CD14-positive monocyte (primary cell): ENCODE results near the gene IGSF1. TPM values are rescaled to one million over a fixed set of nuclear protein-coding genes. Genes with fewer than 3 reads are reported as not detected.

ENCODE experiments used
- DNase-seq, 3 donors: peaks; one replicate each; pipeline ENCODE4 v3.0.0-alpha.2; 2011 to 2022
- H2AFZ ChIP-seq: 2 replicates; pipeline ENCODE4 v1.6.0; 2012; ENCODE audit warnings: mild to moderate bottlenecking, low read depth, low read length, inconsistent platforms; ENCODE audit not compliant: insufficient read depth, poor library complexity, severe bottlenecking
- H3K27ac ChIP-seq, 2 donors: 1 replicate in 1 of 2; 2 replicates in 1 of 2; pipeline ENCODE4 v1.5.1; 2012 to 2013; ENCODE audit warnings: low read length in 2 of 2, control low read depth in 1 of 2, inconsistent platforms in 1 of 2, low read depth in 1 of 2, mild to moderate bottlenecking in 1 of 2
- H3K27me3 ChIP-seq, 2 donors: one replicate each; pipeline versions ENCODE4 v1.6.0 to v1.6.1; 2011 to 2013; ENCODE audit warnings: low read length in 2 of 2; ENCODE audit not compliant: control insufficient read depth in 2 of 2, insufficient read depth in 2 of 2
- H3K36me3 ChIP-seq, 2 donors: replicated peaks in 1 of 2; 1 replicate in 1 of 2; 2 replicates in 1 of 2; pipeline versions ENCODE4 v1.5.1 to v1.6.1; 2012 to 2013; ENCODE audit warnings: low read length in 2 of 2, control low read depth in 1 of 2, inconsistent platforms in 1 of 2, mild to moderate bottlenecking in 1 of 2; ENCODE audit not compliant: insufficient read depth in 2 of 2, control insufficient read depth in 1 of 2
- H3K4me1 ChIP-seq, 2 donors: 1 replicate in 1 of 2; 2 replicates in 1 of 2; pipeline versions ENCODE4 v1.5.1 to v1.6.1; 2012 to 2013; ENCODE audit warnings: low read length in 2 of 2, control low read depth in 1 of 2, inconsistent platforms in 1 of 2, mild to moderate bottlenecking in 1 of 2, moderate library complexity in 1 of 2; ENCODE audit not compliant: insufficient read depth in 2 of 2, control insufficient read depth in 1 of 2
- H3K4me2 ChIP-seq: replicated peaks from 2 replicates; pipeline ENCODE3; 2012; ENCODE audit warnings: low read length, moderate library complexity, mild to moderate bottlenecking; ENCODE audit not compliant: poor library complexity, severe bottlenecking; ENCODE audit errors: extremely low read depth
- H3K4me3 ChIP-seq, 3 experiments: fragments of 200-600 bp in 1 of 3; sonication (generic) in 1 of 3; replicated peaks in 1 of 3; 1 replicate in 2 of 3; 2 replicates in 1 of 3; pipeline ENCODE4 v1.5.1; 2011 to 2013; ENCODE audit warnings: low read length in 3 of 3, mild to moderate bottlenecking in 3 of 3, control low read depth in 2 of 3, low read depth in 2 of 3, inconsistent platforms in 1 of 3, moderate library complexity in 1 of 3
- H3K79me2 ChIP-seq: 2 replicates; pipeline ENCODE4 v1.6.0; 2012; ENCODE audit warnings: mild to moderate bottlenecking, control low read depth, inconsistent platforms, low read length, moderate library complexity; ENCODE audit not compliant: insufficient read depth
- H3K9ac ChIP-seq: 2 replicates; pipeline ENCODE4 v1.6.0; 2017; ENCODE audit warnings: low read length, mild to moderate bottlenecking; ENCODE audit not compliant: insufficient read depth, poor library complexity, severe bottlenecking
- H3K9me3 ChIP-seq, 2 donors: replicated peaks in 1 of 2; 1 replicate in 1 of 2; 2 replicates in 1 of 2; pipeline versions ENCODE4 v1.5.1 to v1.6.1; 2012 to 2013; ENCODE audit warnings: low read length in 2 of 2, control low read depth in 1 of 2; ENCODE audit not compliant: control insufficient read depth in 1 of 2, insufficient read depth in 1 of 2
- H4K20me1 ChIP-seq: 2 replicates; pipeline ENCODE4 v1.6.0; 2012; ENCODE audit warnings: mild to moderate bottlenecking, low read length, control low read depth, moderate library complexity; ENCODE audit not compliant: insufficient read depth
- H3K27ac Mint-ChIP-seq, 7 donors: one replicate each; pipeline ENCODE4 v1.8.0; 2020; ENCODE audit warnings: mild to moderate bottlenecking in 7 of 7, mixed read lengths in 7 of 7, moderate library complexity in 6 of 7, inconsistent platforms in 2 of 7
- H3K27me3 Mint-ChIP-seq, 3 donors: one replicate each; pipeline ENCODE4 v1.8.0; 2021 to 2022; ENCODE audit warnings: low read depth in 3 of 3, mild to moderate bottlenecking in 3 of 3, mixed read lengths in 3 of 3, moderate library complexity in 3 of 3, inconsistent platforms in 1 of 3
- H3K36me3 Mint-ChIP-seq, 2 donors: one replicate each; pipeline ENCODE4 v1.8.0; 2020; ENCODE audit warnings: mixed read lengths in 2 of 2, inconsistent platforms in 1 of 2, mild to moderate bottlenecking in 1 of 2
- H3K4me1 Mint-ChIP-seq: one replicate; pipeline ENCODE4 v1.8.0; 2020; ENCODE audit warnings: mild to moderate bottlenecking, mixed read lengths
- H3K4me3 Mint-ChIP-seq, 2 donors: one replicate each; pipeline ENCODE4 v1.8.0; 2020; ENCODE audit warnings: mild to moderate bottlenecking in 2 of 2, mixed read lengths in 2 of 2, moderate library complexity in 1 of 2
- H3K9me3 Mint-ChIP-seq, 7 donors: one replicate each; pipeline ENCODE4 v1.8.0; 2020 to 2022; ENCODE audit warnings: mixed read lengths in 7 of 7, mild to moderate bottlenecking in 6 of 7, moderate library complexity in 6 of 7, inconsistent platforms in 2 of 7
- WGBS: methylation state at CpG from one replicate; pipeline ENCODE4 v1.1.5; 2013; ENCODE audit warnings: missing lambda C conversion rate; ENCODE audit not compliant: insufficient coverage; 5-methylcytosine and 5-hydroxymethylcytosine counted together
- intact Hi-C, 2 donors: fragments of 100-400 bp; cut with micrococcal nuclease; formaldehyde crosslinking; loops; one replicate each; pipeline versions ENCODE4 v1.15.0 to v1.15.1; 2023
- polyA plus RNA-seq, 3 donors: library from polyadenylated mRNA; depleted of rRNA in 1 of 3; unstranded in 2 of 3; stranded (reverse) in 1 of 3; fragments of 300-500 nt in 2 of 3; fragments of >200 nt in 1 of 3; fragmentation: Illumina TruSeq in 2 of 3; gene quantifications; 1 replicate in 2 of 3; 2 replicates in 1 of 3; pipeline ENCODE4 v1.2.3, GENCODE V29; 2012 to 2021
- TF ChIP-seq, protein P1 (sequence below): fragments of 200-600 bp; IDR thresholded peaks from one replicate; pipeline ENCODE4 v1.8.0; 2022; ENCODE audit warnings: antibody characterized with exemption, mild to moderate bottlenecking

IGSF1 gene
- polyA plus RNA-seq, 3 donors, result not detected

DNA sequence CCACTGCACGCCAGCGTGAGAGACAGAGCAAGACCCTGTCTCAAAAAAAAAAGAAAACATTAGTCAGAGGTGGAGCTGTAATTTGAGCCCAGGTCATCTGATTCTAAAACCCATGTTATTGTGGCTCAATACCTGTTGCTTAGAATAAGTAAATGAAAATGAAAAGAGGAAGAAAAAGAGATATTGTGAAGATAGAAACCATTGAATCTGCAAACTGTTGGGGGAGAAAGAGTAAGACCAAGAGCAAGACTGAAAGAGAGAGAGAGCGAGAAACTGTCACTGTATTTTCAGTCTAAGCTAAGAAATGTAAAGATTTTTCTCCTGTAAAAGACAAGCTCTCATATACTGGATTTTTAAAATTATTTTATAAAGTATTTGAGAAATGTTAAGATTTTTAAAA is 9.7 kb upstream of the IGSF1 start:
- H3K4me3 Mint-ChIP-seq, result no peak overlapping the region
- H3K36me3 Mint-ChIP-seq, result no peaks in the 10 kb centered on the region
- H3K9ac ChIP-seq, result no peak overlapping the region
- no peaks in the 10 kb centered on the region for H4K20me1 ChIP-seq
- H3K27me3 ChIP-seq, result peaks cover 0 to 4% of the 10 kb centered on the region in 2 donors
- no peak for DNase-seq
- H3K27me3 Mint-ChIP-seq, result peaks cover 0 to 6% (median 2%) of the 10 kb centered on the region in 3 donors
- intact Hi-C loops, result no loop called here
- H2AFZ ChIP-seq, result no peak overlapping the region
- H3K36me3 ChIP-seq, result no peaks in the 10 kb centered on the region
- no peak overlapping the region for H3K4me3 ChIP-seq
- H3K4me1 ChIP-seq, result no peaks in the 10 kb centered on the region
- peaks cover 0 to 1% (median 0%) of the 10 kb centered on the region in 7 donors for H3K9me3 Mint-ChIP-seq
- no peaks in the 10 kb centered on the region for H3K4me1 Mint-ChIP-seq
- TF ChIP-seq, protein P1, sequence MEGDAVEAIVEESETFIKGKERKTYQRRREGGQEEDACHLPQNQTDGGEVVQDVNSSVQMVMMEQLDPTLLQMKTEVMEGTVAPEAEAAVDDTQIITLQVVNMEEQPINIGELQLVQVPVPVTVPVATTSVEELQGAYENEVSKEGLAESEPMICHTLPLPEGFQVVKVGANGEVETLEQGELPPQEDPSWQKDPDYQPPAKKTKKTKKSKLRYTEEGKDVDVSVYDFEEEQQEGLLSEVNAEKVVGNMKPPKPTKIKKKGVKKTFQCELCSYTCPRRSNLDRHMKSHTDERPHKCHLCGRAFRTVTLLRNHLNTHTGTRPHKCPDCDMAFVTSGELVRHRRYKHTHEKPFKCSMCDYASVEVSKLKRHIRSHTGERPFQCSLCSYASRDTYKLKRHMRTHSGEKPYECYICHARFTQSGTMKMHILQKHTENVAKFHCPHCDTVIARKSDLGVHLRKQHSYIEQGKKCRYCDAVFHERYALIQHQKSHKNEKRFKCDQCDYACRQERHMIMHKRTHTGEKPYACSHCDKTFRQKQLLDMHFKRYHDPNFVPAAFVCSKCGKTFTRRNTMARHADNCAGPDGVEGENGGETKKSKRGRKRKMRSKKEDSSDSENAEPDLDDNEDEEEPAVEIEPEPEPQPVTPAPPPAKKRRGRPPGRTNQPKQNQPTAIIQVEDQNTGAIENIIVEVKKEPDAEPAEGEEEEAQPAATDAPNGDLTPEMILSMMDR, result no peak
- no peak overlapping the region for H3K27ac ChIP-seq
- no peak overlapping the region for H3K4me2 ChIP-seq
- H3K9me3 ChIP-seq, result no peaks in the 10 kb centered on the region
- no peaks in the 10 kb centered on the region for H3K79me2 ChIP-seq
- WGBS, result no CpG with 5 or more reads among the region's 3 CpGs
- H3K27ac Mint-ChIP-seq, result no peak overlapping the region

DNA sequence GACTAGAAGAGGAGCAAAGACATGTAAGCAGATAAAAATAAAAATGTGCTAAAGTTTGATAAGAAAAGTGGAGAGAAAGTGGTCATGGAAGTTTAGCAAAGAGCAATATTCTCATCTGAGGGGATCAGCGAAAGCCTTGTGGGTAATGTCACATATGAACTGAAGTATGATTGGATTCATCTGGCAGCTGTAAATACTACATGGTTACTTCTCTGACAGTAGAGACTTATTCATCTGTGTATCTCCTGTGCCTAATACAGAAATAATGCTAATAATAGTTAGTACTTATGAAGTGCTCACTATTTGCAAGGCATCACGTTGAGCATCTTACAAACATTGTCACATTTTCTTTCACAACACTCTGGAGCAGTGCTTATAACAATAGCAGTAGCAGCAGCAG is 8.9 kb upstream of the IGSF1 start:
- Histone ChIP-seq H3K4me3 (no peak overlapping the region), H3K36me3 (no peaks in the 10 kb centered on the region), H3K27me3 (peaks cover 0 to 3% of the 10 kb centered on the region in 2 donors), H4K20me1 (no peaks in the 10 kb centered on the region), H2AFZ (no peak overlapping the region), H3K4me2 (no peak overlapping the region), H3K9ac (no peak overlapping the region), H3K79me2 (no peaks in the 10 kb centered on the region), H3K9me3 (no peaks in the 10 kb centered on the region), H3K4me1 (no peaks in the 10 kb centered on the region), H3K27ac (no peak overlapping the region)
- Mint-ChIP-seq H3K4me1 (no peaks in the 10 kb centered on the region), H3K9me3 (peaks cover 0 to 1% (median 0%) of the 10 kb centered on the region in 7 donors), H3K4me3 (peak overlapping the region in 1 of 2 donors; percentile 55), H3K27ac (no peak overlapping the region), H3K36me3 (no peaks in the 10 kb centered on the region), H3K27me3 (peaks cover 1 to 6% (median 2%) of the 10 kb centered on the region in 3 donors)
- intact Hi-C loops, result no loop called here
- TF ChIP-seq, protein P1, result no peak
- no peak for DNase-seq
- no CpG with 5 or more reads among the region's 2 CpGs for WGBS
